ELR (cell line): ENCODE results near the gene GPR176.

ENCODE experiments used
- DNase-seq: peaks from one replicate; pipeline ENCODE4 v3.0.0-alpha.2; 2015; ENCODE audit warnings: low read depth

GPR176 gene

GRCh38 chr15:39804026-39804425 is 116.0 kb downstream of the GPR176 start:
- DNase-seq: no peak

- no peak for DNase-seq
Measured at GRCh38 chr15:39803016-39803415, 117.0 kb downstream of the GPR176 start.

DNA sequence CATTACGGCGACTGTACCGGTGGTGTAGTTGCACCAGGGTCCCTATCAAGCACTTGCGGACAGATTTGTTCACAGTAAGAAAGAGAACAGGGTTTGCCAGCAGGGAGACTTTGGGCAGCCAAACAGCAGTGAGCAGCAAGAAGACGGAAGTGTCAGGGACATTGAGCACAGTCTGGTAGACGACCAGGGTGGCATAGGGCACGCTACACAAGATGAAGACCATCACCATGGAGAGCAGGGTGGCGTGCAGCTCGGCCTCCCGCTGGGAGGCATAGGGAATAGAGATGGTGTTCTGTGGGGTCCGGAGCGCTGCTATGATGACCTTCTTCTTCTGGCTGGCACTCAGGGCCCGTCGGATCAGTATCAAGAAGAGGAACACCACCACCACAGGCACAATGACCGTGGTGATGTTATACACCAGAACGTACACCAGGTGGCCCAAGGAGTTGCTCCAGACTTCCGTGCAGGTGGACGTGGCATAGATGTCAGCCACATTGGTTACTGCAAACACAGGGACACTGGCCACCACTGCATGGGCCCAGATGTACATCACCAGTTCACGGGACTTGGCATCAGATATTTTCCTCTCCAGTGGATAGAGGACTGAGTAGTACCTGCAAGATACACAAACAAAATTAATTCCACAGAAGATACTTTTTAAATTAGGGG is 118.3 kb downstream of the GPR176 start:
- DNase-seq: peak; percentile 46

- no peak for DNase-seq
Measured at GRCh38 chr15:39799552-39800011, 120.5 kb downstream of the GPR176 start.

- DNase-seq: no peak
Measured at GRCh38 chr15:39798382-39798781, 121.7 kb downstream of the GPR176 start.

GRCh38 chr15:39797407-39797806 is 122.7 kb downstream of the GPR176 start:
- no peak for DNase-seq

- no peak for DNase-seq
Measured at GRCh38 chr15:39796601-39797000, 123.5 kb downstream of the GPR176 start.

DNA sequence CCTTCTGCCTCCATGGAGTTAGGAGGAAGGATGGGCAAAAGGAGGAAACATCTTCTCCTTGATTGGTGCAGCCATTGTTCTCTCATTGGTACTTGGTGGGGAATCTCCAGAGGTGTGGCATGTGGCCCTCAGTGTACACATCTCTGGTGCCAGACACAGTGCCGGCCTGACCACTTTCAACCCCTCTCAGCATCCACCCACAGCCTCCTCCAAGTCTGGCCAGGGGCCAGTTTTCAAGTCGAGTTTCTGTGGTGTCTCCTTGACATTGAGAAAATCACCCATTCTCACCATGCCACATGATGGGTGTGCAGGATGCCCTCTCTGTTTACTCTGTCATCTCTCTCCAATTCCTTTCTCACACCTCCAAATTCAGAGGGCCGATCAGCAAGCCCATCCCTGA is 124.6 kb downstream of the GPR176 start:
- no peak for DNase-seq

DNA sequence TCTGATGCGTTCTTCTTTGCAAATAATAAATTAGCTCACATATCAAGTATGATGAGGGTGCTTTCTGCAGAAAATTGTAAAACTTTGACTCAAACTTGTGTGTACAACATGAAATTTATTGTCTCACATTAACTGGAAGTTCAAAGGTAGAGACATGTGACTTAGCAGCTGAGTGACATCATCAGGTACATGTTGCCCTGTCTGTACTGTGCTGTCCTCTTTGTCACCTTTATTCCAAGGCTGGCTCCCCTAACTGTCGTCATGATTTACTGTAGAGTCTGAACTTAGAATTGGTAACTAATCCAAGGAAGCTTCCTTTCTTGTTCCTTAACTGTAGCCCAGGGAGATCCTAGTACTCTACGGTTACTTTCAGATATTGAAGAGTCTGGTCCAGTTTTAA is 125.1 kb downstream of the GPR176 start:
- no peak for DNase-seq

DNA sequence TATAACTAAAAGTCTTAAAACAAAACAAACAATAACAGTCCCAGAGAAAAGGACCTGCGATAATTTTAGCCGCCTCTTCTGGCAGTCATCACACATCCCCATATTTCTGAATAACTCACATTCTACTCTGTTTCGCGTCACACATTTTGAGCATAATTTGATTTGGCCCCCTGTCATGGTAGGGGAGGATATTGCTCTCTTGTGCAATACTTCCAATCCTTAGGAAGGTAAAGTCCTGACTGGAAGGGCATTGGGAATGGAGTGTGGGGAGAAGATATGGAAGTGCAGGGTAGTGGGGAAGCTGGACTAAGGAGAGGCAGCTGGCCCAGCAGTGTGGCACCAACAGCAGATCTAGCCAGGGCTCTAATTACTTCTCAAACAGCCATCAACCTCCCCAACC is 126.1 kb downstream of the GPR176 start:
- DNase-seq: no peak

DNA sequence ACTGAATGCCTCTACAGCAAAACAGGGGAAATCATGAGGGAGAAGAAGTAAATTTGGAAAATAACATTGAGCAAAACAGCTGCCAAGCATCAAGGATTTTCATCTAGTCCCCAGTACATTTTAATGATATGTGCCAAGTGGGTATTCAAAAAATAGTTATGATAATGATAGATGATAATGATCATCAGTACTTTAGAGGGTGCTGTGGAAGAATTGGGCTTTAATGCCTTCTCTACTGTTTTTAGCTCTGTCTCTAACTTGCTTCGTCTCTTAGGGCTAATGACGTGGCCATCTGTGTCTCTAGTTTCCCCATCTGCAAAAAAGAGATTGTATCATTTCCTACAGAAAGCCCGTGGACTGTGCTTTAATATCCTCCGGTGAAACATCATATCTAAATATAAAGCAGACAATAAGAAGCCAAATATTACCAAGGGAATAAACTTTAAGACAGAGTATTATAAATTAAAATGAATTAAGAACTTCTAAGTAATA is 127.2 kb downstream of the GPR176 start:
- DNase-seq: no peak

DNA sequence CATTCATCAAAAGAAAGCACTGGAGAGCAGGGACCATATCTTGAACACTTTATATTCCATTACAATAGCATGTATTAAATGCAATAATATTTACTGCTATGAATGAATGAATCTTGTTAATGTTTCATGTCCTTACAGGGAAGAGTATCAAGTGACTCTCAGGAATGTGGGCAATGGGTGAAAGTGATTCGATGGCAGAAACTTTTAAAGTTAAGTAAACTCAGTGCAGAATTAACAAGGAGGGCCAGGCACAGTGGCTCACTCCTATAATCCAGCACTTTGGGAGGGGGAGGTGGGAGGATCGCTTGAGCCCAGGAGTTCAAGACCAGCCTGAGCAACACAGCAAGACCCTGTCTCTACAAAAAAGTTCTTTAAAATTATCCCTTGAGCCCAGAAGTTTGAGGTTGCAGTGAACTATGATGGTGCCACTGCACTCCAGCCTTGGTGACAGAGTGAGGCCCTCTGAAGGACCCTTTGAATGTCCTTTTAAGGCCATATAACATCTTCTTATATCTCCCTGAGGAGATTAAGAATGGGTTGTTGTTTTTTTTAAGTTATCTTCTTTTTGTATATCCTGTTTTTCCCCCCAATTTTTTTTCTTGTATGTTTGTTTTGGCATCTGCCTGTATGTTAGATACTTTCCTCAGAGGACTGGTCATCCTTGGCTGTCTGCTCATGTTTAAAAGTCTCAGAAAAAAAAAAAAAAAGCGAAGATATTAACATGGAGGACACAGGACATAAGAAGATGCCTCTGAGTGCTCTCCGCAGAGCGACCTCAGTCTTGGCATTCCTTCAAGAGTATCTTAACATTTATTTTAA is 127.8 kb downstream of the GPR176 start:
- DNase-seq: no peak

- no peak for DNase-seq
Measured at GRCh38 chr15:39789736-39790135, 130.3 kb downstream of the GPR176 start.

GRCh38 chr15:39788800-39789565 is 131.1 kb downstream of the GPR176 start:
- DNase-seq: peak; percentile 70

GRCh38 chr15:39788108-39788507 is 132.0 kb downstream of the GPR176 start:
- DNase-seq: peak; percentile 59

DNA sequence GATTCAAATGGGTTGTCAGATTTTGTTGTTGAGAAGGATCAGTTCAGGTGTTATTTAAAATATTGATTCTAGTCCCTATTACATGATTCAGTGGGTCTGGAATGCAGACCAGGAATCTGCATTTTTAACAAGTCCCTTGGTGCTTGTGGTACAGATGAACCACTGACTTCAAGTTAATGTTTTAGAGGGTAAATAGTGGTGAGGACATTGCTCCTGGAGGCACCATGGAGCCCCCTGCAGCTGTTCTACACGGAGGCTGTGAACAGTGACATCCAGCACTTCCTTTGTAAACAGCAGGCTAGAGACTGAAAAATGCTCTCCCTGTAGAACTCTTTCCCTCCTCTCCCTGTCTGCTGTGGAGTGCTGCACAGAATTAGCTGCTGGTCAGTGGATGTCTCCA is 132.6 kb downstream of the GPR176 start:
- DNase-seq: no peak

GRCh38 chr15:39786447-39787056 is 133.5 kb downstream of the GPR176 start:
- DNase-seq: peak; percentile 78

GRCh38 chr15:39785841-39786240 is 134.2 kb downstream of the GPR176 start:
- no peak for DNase-seq

- no peak for DNase-seq
Measured at GRCh38 chr15:39785139-39785538, 134.9 kb downstream of the GPR176 start.

DNA sequence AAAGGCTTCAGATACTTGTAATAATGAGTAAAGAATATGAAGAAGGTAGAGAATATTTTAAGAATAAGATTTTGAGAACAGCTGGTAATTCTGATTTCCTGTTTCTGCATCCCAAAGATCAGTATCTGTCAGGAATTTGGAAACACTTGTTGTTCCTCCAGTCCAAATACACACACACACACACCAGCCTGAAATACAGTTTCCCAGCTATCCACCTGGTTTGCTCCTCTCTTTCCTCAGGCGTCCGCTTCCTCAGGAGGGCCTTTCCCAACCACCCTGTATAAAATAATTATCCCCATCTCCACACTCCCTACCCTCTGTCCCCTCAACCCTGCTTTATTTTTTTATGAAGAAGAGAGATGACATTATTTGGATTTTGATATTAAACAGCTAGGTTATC is 135.4 kb downstream of the GPR176 start:
- DNase-seq: no peak

- peak; percentile 73 for DNase-seq
Measured at GRCh38 chr15:39784125-39784524, 135.9 kb downstream of the GPR176 start.

DNA sequence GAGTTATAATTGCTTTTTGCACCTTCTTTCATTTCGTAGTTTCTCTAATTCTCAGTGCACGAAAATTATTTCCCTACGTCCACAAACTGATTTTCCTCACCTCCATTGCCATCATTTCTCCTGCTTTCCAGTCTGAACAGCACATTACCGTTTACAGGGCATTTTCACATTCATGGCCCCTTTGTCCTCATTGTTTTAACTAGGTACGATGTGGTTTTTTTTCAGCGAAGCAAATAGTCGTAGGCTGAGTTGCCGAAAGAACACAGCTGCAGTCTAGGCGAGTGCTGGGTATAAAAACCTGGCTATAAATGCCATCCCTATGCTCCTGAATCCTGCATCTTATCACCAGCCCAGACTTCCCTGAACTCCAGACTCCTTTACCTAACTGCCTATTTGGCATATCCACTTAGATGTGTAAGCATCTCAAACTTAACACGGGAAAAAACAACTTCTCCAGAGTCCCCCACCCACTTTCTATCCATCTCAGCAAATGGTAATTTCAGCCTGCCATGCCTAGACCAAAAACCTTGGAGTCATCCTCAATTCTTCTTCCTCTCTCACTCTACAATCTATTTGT is 136.7 kb downstream of the GPR176 start:
- no peak for DNase-seq
